Stomach (tissue), 4 donors: ENCODE results near the gene RBM38.

Experiments used
- CTCF ChIP-seq, 7 experiments: fragments of 450-650 bp in 4 of 7; fragments of 200-600 bp in 3 of 7; sonication (generic) in 3 of 7; IDR thresholded peaks; one replicate each; pipeline ENCODE4 v1.5.1; 2016 to 2019; ENCODE audit warnings: antibody characterized with exemption in 7 of 7, control low read depth in 2 of 7, mild to moderate bottlenecking in 1 of 7
- EP300 ChIP-seq: sonication (generic); formaldehyde crosslinking; IDR thresholded peaks from one replicate; pipeline ENCODE4 v1.6.1; 2017; ENCODE audit warnings: antibody characterized with exemption
- POLR2AphosphoS5 ChIP-seq, 3 donors: sonication (generic); formaldehyde crosslinking; IDR thresholded peaks; one replicate each; pipeline ENCODE4 v1.6.1; 2016; ENCODE audit warnings: antibody characterized with exemption in 3 of 3

DNA sequence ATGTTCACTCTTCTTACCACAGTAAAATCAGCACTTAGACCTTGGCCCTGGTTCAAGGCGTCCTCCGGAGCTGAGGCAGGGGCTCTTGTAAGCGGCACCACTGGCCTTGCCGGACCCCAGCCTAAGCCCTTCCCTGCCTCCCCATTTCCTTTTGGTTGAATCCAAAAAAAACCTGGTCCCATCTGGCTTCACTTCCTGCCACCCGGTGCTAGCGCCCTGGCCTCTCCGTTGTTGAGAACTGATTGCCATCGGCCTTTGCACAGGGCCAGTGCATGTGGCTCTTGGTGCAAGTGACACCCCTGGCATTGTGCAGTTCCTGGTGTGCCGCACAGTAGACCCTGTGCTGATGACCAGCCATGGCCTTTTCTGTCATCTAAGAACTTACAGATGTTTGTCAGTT lies 19.0 kb upstream of the RBM38 start:
- no peak for TF ChIP-seq CTCF (IDR thresholded peaks at IDR 0.05)
- no peak for TF ChIP-seq EP300
- no peak for TF ChIP-seq POLR2AphosphoS5 (IDR thresholded peaks at IDR 0.05)
